Fibroblast of lung (primary cell): ENCODE data around the gene TEDC2. TPM values are rescaled to one million over a fixed set of nuclear protein-coding genes. Genes with fewer than 3 reads are reported as not detected.

ENCODE experiments used
- DNase-seq, 2 donors: peaks; one replicate each; pipeline versions ENCODE4 v3.0.0 to v3.0.0-alpha.2; 2010; ENCODE audit warnings: low read depth in 2 of 2
- H2AFZ ChIP-seq: 2 replicates; pipeline ENCODE4 v1.5.1; 2012; ENCODE audit warnings: low read length, control low read depth, inconsistent platforms
- H3K27ac ChIP-seq: 2 replicates; pipeline ENCODE4 v1.5.1; 2011; ENCODE audit warnings: low read length, control low read depth; ENCODE audit not compliant: insufficient read depth
- H3K27me3 ChIP-seq: 2 replicates; pipeline ENCODE4 v1.5.1; 2011; ENCODE audit warnings: mild to moderate bottlenecking, low read length; ENCODE audit not compliant: control insufficient read depth, insufficient read depth
- H3K36me3 ChIP-seq: 2 replicates; pipeline ENCODE4 v1.5.1; 2011; ENCODE audit warnings: low read length; ENCODE audit not compliant: control insufficient read depth, insufficient read depth
- H3K4me1 ChIP-seq: 2 replicates; pipeline ENCODE4 v1.5.1; 2011; ENCODE audit warnings: low read length; ENCODE audit not compliant: control insufficient read depth, insufficient read depth; ENCODE audit errors: extremely low read depth
- H3K4me2 ChIP-seq: 2 replicates; pipeline ENCODE4 v1.5.1; 2011; ENCODE audit warnings: low read length, control low read depth; ENCODE audit not compliant: insufficient read depth; ENCODE audit errors: extremely low read depth
- H3K4me3 ChIP-seq, 4 experiments: fragments of 200-600 bp in 1 of 4; sonication (generic) in 1 of 4; replicated peaks in 1 of 4; 2 replicates each; pipeline ENCODE4 v1.5.1; 2011 to 2016; ENCODE audit warnings: low read length in 4 of 4, low read depth in 3 of 4, mild to moderate bottlenecking in 3 of 4, control low read depth in 2 of 4, inconsistent platforms in 1 of 4, mixed read lengths in 1 of 4; ENCODE audit not compliant: insufficient read depth in 1 of 4; ENCODE audit errors: control extremely low read depth in 1 of 4
- H3K79me2 ChIP-seq: 2 replicates; pipeline ENCODE4 v1.5.1; 2012; ENCODE audit warnings: mild to moderate bottlenecking, low read length, inconsistent platforms; ENCODE audit not compliant: control insufficient read depth, insufficient read depth
- H3K9ac ChIP-seq: 2 replicates; pipeline ENCODE4 v1.5.1; 2011; ENCODE audit warnings: mild to moderate bottlenecking, low read length, control low read depth; ENCODE audit not compliant: insufficient read depth
- H3K9me3 ChIP-seq: 2 replicates; pipeline ENCODE4 v1.5.1; 2012; ENCODE audit warnings: low read depth, low read length; ENCODE audit not compliant: control insufficient read depth, insufficient read depth
- H4K20me1 ChIP-seq: 2 replicates; pipeline ENCODE4 v1.5.1; 2011; ENCODE audit warnings: low read length; ENCODE audit not compliant: control insufficient read depth, insufficient read depth; ENCODE audit errors: extremely low read depth
- CTCF ChIP-seq, 2 donors: IDR thresholded peaks in 1 of 2; conservative IDR thresholded peaks in 1 of 2; 1 replicate in 1 of 2; 2 replicates in 1 of 2; pipeline ENCODE4 v1.5.1; 2011 to 2012; ENCODE audit warnings: low read length in 2 of 2, control low read depth in 1 of 2, inconsistent platforms in 1 of 2, low read depth in 1 of 2, mild to moderate bottlenecking in 1 of 2
- EZH2 ChIP-seq: IDR thresholded peaks from 2 replicates; pipeline ENCODE4 v1.5.1; 2012; ENCODE audit warnings: low read length, control low read depth, mild to moderate bottlenecking; ENCODE audit errors: missing control alignments
- polyA plus RNA-seq, 2 donors: library from polyadenylated mRNA; depleted of rRNA in 1 of 2; stranded (reverse) in 1 of 2; unstranded in 1 of 2; fragments of >200 nt; gene quantifications; 2 replicates each; pipeline ENCODE4 v1.2.1, GENCODE V29; 2011 to 2012; ENCODE audit warnings: missing spikeins in 1 of 2
- total RNA-seq: library from RNA; depleted of rRNA; stranded (reverse); fragments of >200 nt; gene quantifications from 2 replicates; pipeline ENCODE4 v1.2.1, GENCODE V29; 2014

The TEDC2 gene
- total and polyA plus RNA-seq, 2 donors (not counting 1 experiment from before 2014, with no cell fraction given), result 1.2 to 1.7 TPM

- no peak for DNase-seq
Measured at GRCh38 chr16:2507052-2507659, 47.2 kb downstream of the TEDC2 start.

GRCh38 chr16:2507665-2508064 is 47.8 kb downstream of the TEDC2 start:
- Histone ChIP-seq H3K4me2 (no peak overlapping the region), H4K20me1 (no peaks in the 10 kb centered on the region), H3K79me2 (no peaks in the 10 kb centered on the region), H3K27me3 (no peaks in the 10 kb centered on the region), H3K4me1 (peaks cover 4% of the 10 kb centered on the region), H3K36me3 (no peaks in the 10 kb centered on the region), H2AFZ (no peak overlapping the region), H3K27ac (no peak overlapping the region), H3K9me3 (no peaks in the 10 kb centered on the region), H3K9ac (no peak overlapping the region), H3K4me3 (no peak overlapping the region)
- TF ChIP-seq CTCF (conservative IDR thresholded peaks at IDR 0.05 in 1 of 2, IDR thresholded peaks at IDR 0.05 in 1 of 2; ENCODE audit: low read depth in 1 of 2, low read length in 2 of 2), result no peak
- no peak for TF ChIP-seq EZH2
- no peak for DNase-seq

More at GRCh38 chr16:2507052-2507659, 47.2 kb downstream of the TEDC2 start:
- H3K36me3 ChIP-seq, result no peaks in the 10 kb centered on the region
- TF ChIP-seq CTCF (conservative IDR thresholded peaks at IDR 0.05 in 1 of 2, IDR thresholded peaks at IDR 0.05 in 1 of 2; ENCODE audit: low read depth in 1 of 2, low read length in 2 of 2) (no peak), EZH2 (no peak)
- H3K9me3 ChIP-seq, result no peaks in the 10 kb centered on the region
- no peaks in the 10 kb centered on the region for H3K79me2 ChIP-seq
- no peak overlapping the region for H3K4me3 ChIP-seq
- H3K9ac ChIP-seq, result no peak overlapping the region
- H4K20me1 ChIP-seq, result no peaks in the 10 kb centered on the region
- no peak overlapping the region for H3K27ac ChIP-seq
- peaks cover 4% of the 10 kb centered on the region for H3K4me1 ChIP-seq
- H3K4me2 ChIP-seq, result no peak overlapping the region
- H3K27me3 ChIP-seq, result no peaks in the 10 kb centered on the region
- H2AFZ ChIP-seq, result no peak overlapping the region

GRCh38 chr16:2508722-2509400 is 49.0 kb downstream of the TEDC2 start:
- Histone ChIP-seq H2AFZ (no peak overlapping the region), H3K79me2 (no peaks in the 10 kb centered on the region), H3K27me3 (no peaks in the 10 kb centered on the region), H3K4me2 (no peak overlapping the region), H4K20me1 (no peaks in the 10 kb centered on the region), H3K27ac (no peak overlapping the region), H3K4me3 (no peak overlapping the region), H3K4me1 (peaks cover 7% of the 10 kb centered on the region), H3K9me3 (no peaks in the 10 kb centered on the region), H3K36me3 (no peaks in the 10 kb centered on the region), H3K9ac (no peak overlapping the region)
- TF ChIP-seq EZH2 (no peak), CTCF (conservative IDR thresholded peaks at IDR 0.05 in 1 of 2, IDR thresholded peaks at IDR 0.05 in 1 of 2; ENCODE audit: low read depth in 1 of 2, low read length in 2 of 2) (no peak)
- DNase-seq, result no peak
